Parathyroid adenoma (tissue), 2 donors: ENCODE measurements around the gene ACYP2.

Experiments
- H2AFZ ChIP-seq: fragments of 300-600 bp; sonication (generic); one replicate; pipeline ENCODE4 v1.7.0; 2017; ENCODE audit warnings: antibody characterized with exemption, mild to moderate bottlenecking
- H3K27ac ChIP-seq: fragments of 300-600 bp; sonication (generic); one replicate; pipeline ENCODE4 v1.7.0; 2017
- H3K27me3 ChIP-seq: fragments of 300-600 bp; sonication (generic); one replicate; pipeline ENCODE4 v1.7.0; 2017; ENCODE audit warnings: low read length; ENCODE audit not compliant: control insufficient read depth, insufficient read depth
- H3K36me3 ChIP-seq: fragments of 300-600 bp; sonication (generic); one replicate; pipeline ENCODE4 v1.7.0; 2017; ENCODE audit warnings: low read length; ENCODE audit not compliant: control insufficient read depth, insufficient read depth
- H3K4me1 ChIP-seq: fragments of 300-600 bp; sonication (generic); one replicate; pipeline ENCODE4 v1.7.0; 2017; ENCODE audit warnings: control low read depth
- H3K4me2 ChIP-seq: fragments of 300-600 bp; sonication (generic); one replicate; pipeline ENCODE4 v1.7.0; 2017; ENCODE audit warnings: low read length
- H3K4me3 ChIP-seq: fragments of 300-600 bp; sonication (generic); one replicate; pipeline ENCODE4 v1.7.0; 2017; ENCODE audit warnings: low read depth, low read length
- H3K79me2 ChIP-seq: fragments of 300-600 bp; sonication (generic); one replicate; pipeline ENCODE4 v1.7.0; 2017; ENCODE audit warnings: control low read depth
- H3K9ac ChIP-seq: fragments of 300-600 bp; sonication (generic); one replicate; pipeline ENCODE4 v1.7.0; 2017; ENCODE audit warnings: mild to moderate bottlenecking
- H3K9me3 ChIP-seq: fragments of 300-600 bp; sonication (generic); one replicate; pipeline ENCODE4 v1.7.0; 2017; ENCODE audit warnings: low read length; ENCODE audit not compliant: control insufficient read depth
- CTCF ChIP-seq: fragments of 300-600 bp; sonication (generic); IDR thresholded peaks from one replicate; pipeline ENCODE4 v1.7.0; 2017; ENCODE audit warnings: antibody characterized with exemption, mild to moderate bottlenecking
- donor health status: primary hyperparathyroidism.

ACYP2 gene

GRCh38 chr2:54081574-54081973 lies 33.8 kb upstream of the ACYP2 start:
- no peak for TF ChIP-seq CTCF
- no peak overlapping the region for H3K4me2 ChIP-seq
- H3K36me3 ChIP-seq = no peaks in the 10 kb centered on the region
- H2AFZ ChIP-seq = no peak overlapping the region
- no peak overlapping the region for H3K27ac ChIP-seq
- H3K4me3 ChIP-seq = no peak overlapping the region
- no peaks in the 10 kb centered on the region for H3K9me3 ChIP-seq
- H3K79me2 ChIP-seq = no peaks in the 10 kb centered on the region
- H3K9ac ChIP-seq = no peak overlapping the region
- H3K27me3 ChIP-seq = no peaks in the 10 kb centered on the region
- H3K4me1 ChIP-seq = peaks cover 3% of the 10 kb centered on the region

GRCh38 chr2:54083021-54083420 lies 32.4 kb upstream of the ACYP2 start:
- Histone ChIP-seq H3K36me3 (no peaks in the 10 kb centered on the region), H3K4me1 (no peaks in the 10 kb centered on the region), H3K27me3 (no peaks in the 10 kb centered on the region), H2AFZ (no peak overlapping the region), H3K27ac (no peak overlapping the region), H3K9ac (no peak overlapping the region), H3K4me2 (no peak overlapping the region), H3K4me3 (no peak overlapping the region), H3K79me2 (no peaks in the 10 kb centered on the region), H3K9me3 (no peaks in the 10 kb centered on the region)
- no peak for TF ChIP-seq CTCF

DNA sequence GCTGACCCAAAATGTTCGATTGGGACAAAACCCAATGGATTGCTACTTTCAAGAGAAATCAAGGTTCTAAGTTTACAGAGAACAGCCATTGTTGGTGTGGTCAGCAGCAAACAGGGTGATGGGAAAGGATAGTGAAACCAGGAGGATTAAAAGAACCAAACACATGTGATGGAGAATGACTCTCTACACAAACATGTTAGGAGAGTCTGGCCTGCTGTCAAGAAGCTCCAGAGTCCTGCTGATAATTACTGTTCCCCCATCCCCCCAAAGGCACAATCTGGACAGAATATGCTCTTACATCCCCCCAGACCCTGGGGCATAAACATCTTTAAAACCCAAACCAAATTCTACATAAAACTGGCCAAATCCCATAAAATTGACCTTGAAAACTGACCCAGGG lies 32.0 kb upstream of the ACYP2 start:
- Histone ChIP-seq H3K4me3 (no peak overlapping the region), H3K27me3 (no peaks in the 10 kb centered on the region), H3K27ac (no peak overlapping the region), H3K4me1 (no peaks in the 10 kb centered on the region), H3K9ac (no peak overlapping the region), H3K4me2 (no peak overlapping the region), H3K36me3 (no peaks in the 10 kb centered on the region), H3K9me3 (no peaks in the 10 kb centered on the region), H2AFZ (no peak overlapping the region), H3K79me2 (no peaks in the 10 kb centered on the region)
- TF ChIP-seq CTCF = no peak

- Histone ChIP-seq H3K4me2 (no peak overlapping the region), H3K4me3 (no peak overlapping the region), H3K4me1 (no peaks in the 10 kb centered on the region), H2AFZ (no peak overlapping the region), H3K27me3 (no peaks in the 10 kb centered on the region), H3K27ac (no peak overlapping the region), H3K9me3 (no peaks in the 10 kb centered on the region), H3K36me3 (no peaks in the 10 kb centered on the region), H3K79me2 (no peaks in the 10 kb centered on the region), H3K9ac (no peak overlapping the region)
- TF ChIP-seq CTCF = peak; percentile 29
These were observed 30.8 kb upstream of the ACYP2 start for GRCh38 chr2:54084600-54084999.

- no peak for TF ChIP-seq CTCF
- H3K4me1 ChIP-seq = no peaks in the 10 kb centered on the region
- H3K79me2 ChIP-seq = no peaks in the 10 kb centered on the region
- H3K9ac ChIP-seq = no peak overlapping the region
- H3K27me3 ChIP-seq = no peaks in the 10 kb centered on the region
- H3K9me3 ChIP-seq = no peaks in the 10 kb centered on the region
- H3K4me3 ChIP-seq = no peak overlapping the region
- H3K27ac ChIP-seq = no peak overlapping the region
- no peak overlapping the region for H2AFZ ChIP-seq
- H3K4me2 ChIP-seq = no peak overlapping the region
- H3K36me3 ChIP-seq = no peaks in the 10 kb centered on the region
These were observed 30.3 kb upstream of the ACYP2 start for GRCh38 chr2:54085069-54085468.
